GM21529 (cell line): ENCODE data around the gene NCAPH2.

Source experiments
- ATAC-seq: cut with Tn5 transposase; IDR thresholded peaks from one replicate; pipeline ENCODE4 v1.9.1; 2021; ENCODE audit not compliant: unreplicated experiment

The NCAPH2 gene

DNA sequence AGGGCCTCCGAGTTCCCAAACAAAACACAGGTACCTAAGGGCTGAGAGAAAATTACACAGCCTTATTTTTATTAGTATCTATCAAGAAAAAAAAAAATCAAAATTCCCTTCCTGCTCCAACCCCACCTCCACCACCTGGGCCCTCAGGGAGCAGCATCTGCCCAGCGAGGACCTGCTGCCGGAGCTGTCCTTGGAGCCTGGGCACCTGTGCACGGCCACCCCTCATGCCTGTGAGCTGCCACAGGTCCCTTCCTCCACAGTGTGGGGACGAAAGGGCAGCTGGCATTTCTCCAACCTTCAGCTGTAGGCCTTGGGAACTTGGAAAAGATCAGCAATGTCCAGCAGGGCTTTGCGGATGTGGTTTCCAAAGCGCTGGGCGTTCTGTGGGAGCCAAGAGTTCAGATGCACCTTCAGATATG lies 61.0 kb downstream of the NCAPH2 start:
- ATAC-seq: no peak

DNA sequence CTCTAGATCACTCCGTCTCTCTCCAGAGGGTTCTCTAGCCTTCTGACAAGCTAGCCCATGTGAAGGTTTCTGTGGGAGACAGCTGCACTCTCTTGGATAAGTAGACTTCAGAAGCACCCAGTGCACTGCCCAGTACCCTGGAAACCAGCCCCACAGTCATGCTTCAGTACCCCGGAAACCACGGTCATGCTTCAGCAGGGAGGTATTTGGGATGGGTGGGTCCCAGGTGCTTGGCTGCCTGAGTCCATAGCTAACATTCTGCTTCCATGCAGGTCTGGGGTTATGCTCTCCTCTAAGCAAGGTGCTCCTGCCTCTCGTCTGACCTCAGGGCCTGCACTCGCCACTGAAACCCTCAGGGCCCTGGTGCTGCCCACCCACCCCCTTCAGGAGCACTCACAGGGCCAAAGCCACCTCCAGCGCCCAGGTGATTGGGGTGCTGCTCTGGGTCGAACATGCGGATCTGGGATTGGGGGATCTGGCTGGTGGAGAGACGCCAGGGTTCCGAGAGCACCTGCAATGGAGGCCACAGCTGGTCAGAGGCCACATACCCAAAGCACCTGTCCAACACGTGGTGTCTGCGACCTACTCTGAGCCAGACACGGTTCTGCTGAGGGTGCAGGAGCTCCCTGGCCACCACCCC lies 62.0 kb downstream of the NCAPH2 start:
- ATAC-seq: no peak

DNA sequence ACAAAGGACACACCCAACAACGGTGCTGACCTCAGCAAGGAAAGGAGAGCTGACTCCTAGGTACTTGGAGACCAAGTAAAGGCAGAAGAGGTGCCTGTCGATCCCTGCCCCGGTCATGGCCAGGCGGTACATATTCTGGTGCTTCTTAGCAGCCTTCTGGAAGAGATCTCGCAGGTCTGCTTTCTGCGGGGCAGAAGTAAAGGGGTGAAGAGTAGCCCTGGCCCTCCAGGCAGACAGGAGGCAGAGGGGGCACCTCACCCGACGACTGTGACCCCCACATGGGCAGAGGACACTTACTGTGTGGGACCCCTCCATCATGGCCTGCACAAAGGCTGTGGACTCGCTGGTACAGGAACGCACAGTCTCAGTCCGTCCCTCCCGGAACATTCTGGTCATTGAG lies 62.8 kb downstream of the NCAPH2 start:
- no peak for ATAC-seq

DNA sequence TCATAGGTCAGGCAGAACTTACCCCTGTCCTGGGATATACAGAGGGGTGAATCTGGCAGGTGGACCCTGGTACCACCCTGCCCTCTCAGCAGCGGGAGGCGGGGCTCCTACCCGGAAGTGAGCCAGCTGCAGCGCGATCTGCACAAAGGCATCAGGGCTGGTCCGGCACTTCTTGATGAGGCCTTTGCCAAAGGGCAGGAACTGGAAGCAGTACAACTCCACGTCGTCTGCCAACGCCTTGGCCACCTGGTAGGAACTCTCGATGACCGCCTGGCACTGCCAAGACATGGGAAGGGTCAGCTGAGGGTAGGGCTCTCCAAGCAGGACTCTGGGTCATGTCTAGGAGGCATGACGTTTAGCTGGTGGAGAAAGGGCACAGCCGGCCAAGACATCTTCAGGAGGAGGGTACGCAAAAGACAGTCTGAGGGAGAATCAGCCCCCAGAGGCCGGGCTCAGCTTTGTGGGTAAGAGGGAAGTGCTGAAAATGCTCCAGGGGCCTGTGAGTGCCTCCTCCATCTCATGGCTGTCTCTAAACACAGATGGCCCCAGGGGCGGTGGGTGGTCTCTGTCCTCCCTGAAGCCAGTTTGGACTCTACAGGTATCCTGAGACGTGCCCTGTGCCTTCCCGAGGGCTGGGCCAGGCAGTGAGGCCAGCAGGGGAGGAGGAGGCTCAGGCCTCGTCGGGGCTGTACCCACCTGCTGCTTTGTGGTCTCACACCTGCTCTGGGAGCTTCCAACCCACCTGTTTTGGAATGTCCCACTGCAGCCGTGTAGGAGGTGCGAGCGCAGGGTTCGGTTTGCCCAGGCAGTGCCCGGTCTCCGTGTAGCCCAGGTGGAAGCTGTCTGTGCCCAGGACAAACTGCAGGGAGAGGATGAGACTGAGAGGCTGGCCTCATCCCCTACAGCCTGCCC lies 63.5 kb downstream of the NCAPH2 start:
- no peak for ATAC-seq

DNA sequence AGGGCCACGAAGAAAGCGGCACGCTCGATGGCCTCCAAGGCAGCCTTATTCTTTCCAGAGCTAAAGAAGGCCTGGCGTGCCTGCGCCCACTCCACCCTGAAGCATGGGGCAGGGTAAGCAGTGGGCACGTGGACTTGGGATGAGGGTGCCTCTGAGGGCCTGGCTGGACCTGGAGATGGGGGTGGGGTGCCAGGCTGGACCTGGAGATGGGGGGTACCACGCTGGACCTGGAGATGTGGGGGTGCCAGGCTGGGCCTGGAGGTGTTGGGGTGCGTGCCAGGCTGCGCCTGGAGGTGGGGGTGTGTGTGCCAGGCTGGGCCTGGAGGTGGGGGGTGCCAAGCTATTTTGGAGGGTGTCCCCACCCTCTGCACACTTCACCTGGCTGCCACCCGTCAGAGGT lies 64.9 kb downstream of the NCAPH2 start:
- ATAC-seq: no peak

DNA sequence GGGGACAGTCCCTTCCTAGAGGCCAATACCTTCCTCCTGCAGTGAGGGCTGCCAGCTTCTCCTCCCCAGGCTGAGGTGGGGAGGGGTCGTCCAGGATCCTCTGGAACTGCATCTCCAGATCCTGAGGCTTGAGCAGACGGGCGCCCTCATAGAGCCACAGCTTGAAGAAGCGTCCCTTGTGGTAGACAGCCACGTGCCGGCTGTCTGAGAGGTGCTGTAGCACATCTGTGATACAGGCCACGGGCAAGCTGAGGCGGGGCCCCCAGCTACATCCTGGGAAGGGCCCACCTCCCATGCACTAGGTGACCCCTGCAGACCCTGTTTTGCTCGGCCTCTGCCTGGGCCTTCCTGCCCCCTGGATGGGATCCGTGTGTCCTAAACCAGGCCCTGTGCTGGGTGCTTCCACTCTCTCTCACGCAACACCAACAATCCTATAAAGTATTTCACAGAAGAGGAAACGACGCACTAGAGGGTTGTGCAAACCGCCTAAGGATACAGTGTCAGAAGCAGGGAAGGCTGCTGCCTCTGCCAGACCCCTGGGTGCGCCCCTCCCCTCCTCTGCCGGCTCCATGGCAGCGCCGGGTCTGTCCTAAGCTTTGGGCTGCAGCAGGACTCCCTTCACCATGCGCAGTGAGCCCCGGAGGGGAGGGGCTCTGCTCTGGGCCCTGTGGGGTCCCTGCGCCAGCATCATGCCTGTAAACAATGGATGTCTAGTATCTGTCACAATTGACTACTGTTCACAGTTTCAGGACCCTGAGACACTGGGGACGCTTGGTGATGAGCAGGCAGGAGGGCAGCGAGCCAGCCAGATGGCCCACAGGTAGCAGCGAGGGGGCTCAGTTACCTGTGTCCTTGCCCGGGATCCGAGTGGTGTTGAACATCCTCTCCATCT lies 65.7 kb downstream of the NCAPH2 start:
- ATAC-seq: no peak

DNA sequence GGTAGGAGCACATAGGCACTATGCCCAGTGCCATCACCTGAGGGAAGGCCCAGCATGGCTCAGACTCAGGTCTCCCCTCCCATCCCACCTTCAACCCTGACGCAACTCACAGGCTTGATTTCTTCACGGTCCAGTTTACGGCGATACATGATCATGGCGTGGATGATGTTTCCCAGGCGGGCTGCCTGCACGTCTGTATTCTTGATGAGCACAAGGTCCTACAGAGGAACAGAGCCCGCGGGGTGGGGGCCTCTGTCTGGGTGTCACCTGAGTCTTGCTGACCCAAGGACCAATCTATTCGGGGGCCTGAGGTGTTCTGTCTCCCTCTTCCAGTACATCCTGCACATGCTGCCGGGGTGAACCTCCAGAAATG lies 66.3 kb downstream of the NCAPH2 start:
- no peak for ATAC-seq
